ENCODE results near the gene THBS4. TPM values are rescaled to one million over a fixed set of nuclear protein-coding genes. Genes with fewer than 3 reads are reported as not detected.
"Not testable (repeated sequence)": the region's sequence is repeated elsewhere in the genome, so short reads cannot be mapped to it uniquely, and the experiment has no call there.

The THBS4 gene
- total RNA-seq, 2 donors from 2014 or later = 18.4 to 20.8 TPM

GRCh38 chr5:80091792-80092192, 56.6 kb downstream of the THBS4 start:
- not testable (repeated sequence) for H3K9me3 ChIP-seq; H3K36me3 ChIP-seq (replicated peaks in 1 of 2; ENCODE audit: insufficient read depth in 1 of 2, low read depth in 2 of 2); H3K27ac ChIP-seq; H3K27me3 ChIP-seq; H3K4me3 ChIP-seq
- H3K4me1 ChIP-seq = peaks cover 12% of the 10 kb centered on the region
- 20% methylated on average over 15 of the region's 15 CpGs for WGBS, 2 donors
- TF ChIP-seq, protein P1, sequence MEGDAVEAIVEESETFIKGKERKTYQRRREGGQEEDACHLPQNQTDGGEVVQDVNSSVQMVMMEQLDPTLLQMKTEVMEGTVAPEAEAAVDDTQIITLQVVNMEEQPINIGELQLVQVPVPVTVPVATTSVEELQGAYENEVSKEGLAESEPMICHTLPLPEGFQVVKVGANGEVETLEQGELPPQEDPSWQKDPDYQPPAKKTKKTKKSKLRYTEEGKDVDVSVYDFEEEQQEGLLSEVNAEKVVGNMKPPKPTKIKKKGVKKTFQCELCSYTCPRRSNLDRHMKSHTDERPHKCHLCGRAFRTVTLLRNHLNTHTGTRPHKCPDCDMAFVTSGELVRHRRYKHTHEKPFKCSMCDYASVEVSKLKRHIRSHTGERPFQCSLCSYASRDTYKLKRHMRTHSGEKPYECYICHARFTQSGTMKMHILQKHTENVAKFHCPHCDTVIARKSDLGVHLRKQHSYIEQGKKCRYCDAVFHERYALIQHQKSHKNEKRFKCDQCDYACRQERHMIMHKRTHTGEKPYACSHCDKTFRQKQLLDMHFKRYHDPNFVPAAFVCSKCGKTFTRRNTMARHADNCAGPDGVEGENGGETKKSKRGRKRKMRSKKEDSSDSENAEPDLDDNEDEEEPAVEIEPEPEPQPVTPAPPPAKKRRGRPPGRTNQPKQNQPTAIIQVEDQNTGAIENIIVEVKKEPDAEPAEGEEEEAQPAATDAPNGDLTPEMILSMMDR (IDR thresholded peaks at IDR 0.05) = peak; percentile 42 to 82 (median 75)
- peak in 1 of 4 donors; percentile 25 for DNase-seq
- ATAC-seq = peak; percentile 61
- intact Hi-C loops (cut with DNase I) = loop anchor here (5.0 kb wide), 1 partner anchor 216 kb away; no protein-coding TSS in a partner anchor

- no peak overlapping the region for H3K4me3 ChIP-seq
- no peaks in the 10 kb centered on the region for H3K27me3 ChIP-seq
- H3K27ac ChIP-seq = no peak overlapping the region
- DNase-seq = no peak
- TF ChIP-seq, protein P1 (IDR thresholded peaks at IDR 0.05) = no peak
- TF ChIP-seq POLR2A (IDR thresholded peaks at IDR 0.05) = no peak
- 82 to 91% methylated on average over 8 of the region's 8 CpGs for WGBS, 2 donors
- intact Hi-C loops (cut with DNase I) = loop anchor here (5.0 kb wide), 1 partner anchor 215 kb away; no protein-coding TSS in a partner anchor
- H3K36me3 ChIP-seq (replicated peaks in 1 of 2; ENCODE audit: insufficient read depth in 1 of 2, low read depth in 2 of 2) = no peaks in the 10 kb centered on the region
- peaks cover 12% of the 10 kb centered on the region for H3K4me1 ChIP-seq
- no peak for ATAC-seq
- H3K9me3 ChIP-seq = no peaks in the 10 kb centered on the region
Observed at GRCh38 chr5:80092486-80093107, 57.4 kb downstream of the THBS4 start.

GRCh38 chr5:80093796-80094195, 58.6 kb downstream of the THBS4 start:
- Histone ChIP-seq H3K27me3 (no peaks in the 10 kb centered on the region), H3K4me3 (no peak overlapping the region), H3K4me1 (peaks cover 12% of the 10 kb centered on the region), H3K36me3 (replicated peaks in 1 of 2; ENCODE audit: insufficient read depth in 1 of 2, low read depth in 2 of 2) (no peaks in the 10 kb centered on the region), H3K9me3 (no peaks in the 10 kb centered on the region), H3K27ac (peak overlapping the region in 3 of 4 donors; percentile 30 to 60 (median 54))
- ATAC-seq = peak; percentile 60
- peak in 2 of 4 donors; percentile 22 to 45 for DNase-seq
- 31 to 38% methylated on average over 7 to 8 of the region's 8 CpGs for WGBS, 2 donors
- TF ChIP-seq, protein P1 (IDR thresholded peaks at IDR 0.05) = peak in 2 of 7 experiments; percentile 10 to 20
- TF ChIP-seq POLR2A (IDR thresholded peaks at IDR 0.05) = no peak
- intact Hi-C loops (cut with DNase I) = loop anchor here (5.0 kb wide), 1 partner anchor 214 kb away; no protein-coding TSS in a partner anchor

- ATAC-seq = no peak
- Histone ChIP-seq H3K27ac (peak overlapping the region in 3 of 4 donors; percentile 30 to 60 (median 54)), H3K4me1 (peaks cover 12% of the 10 kb centered on the region), H3K36me3 (replicated peaks in 1 of 2; ENCODE audit: insufficient read depth in 1 of 2, low read depth in 2 of 2) (no peaks in the 10 kb centered on the region), H3K27me3 (no peaks in the 10 kb centered on the region), H3K9me3 (no peaks in the 10 kb centered on the region), H3K4me3 (no peak overlapping the region)
- no peak for DNase-seq
- TF ChIP-seq, protein P1 (IDR thresholded peaks at IDR 0.05) = no peak
- TF ChIP-seq POLR2A (IDR thresholded peaks at IDR 0.05) = no peak
- WGBS, 2 donors = 42 to 54% methylated on average over 5 of the region's 5 CpGs
- intact Hi-C loops (cut with DNase I) = loop anchor here (5.0 kb wide), 1 partner anchor 213 kb away; no protein-coding TSS in a partner anchor
Observed at GRCh38 chr5:80094236-80094738, 59.1 kb downstream of the THBS4 start.
